ENCODE results near the gene ART5. TPM values are rescaled to one million over a fixed set of nuclear protein-coding genes. Genes with fewer than 3 reads are reported as not detected.

ART5 gene
- polyA plus RNA-seq, 3 donors, result not detected

DNA sequence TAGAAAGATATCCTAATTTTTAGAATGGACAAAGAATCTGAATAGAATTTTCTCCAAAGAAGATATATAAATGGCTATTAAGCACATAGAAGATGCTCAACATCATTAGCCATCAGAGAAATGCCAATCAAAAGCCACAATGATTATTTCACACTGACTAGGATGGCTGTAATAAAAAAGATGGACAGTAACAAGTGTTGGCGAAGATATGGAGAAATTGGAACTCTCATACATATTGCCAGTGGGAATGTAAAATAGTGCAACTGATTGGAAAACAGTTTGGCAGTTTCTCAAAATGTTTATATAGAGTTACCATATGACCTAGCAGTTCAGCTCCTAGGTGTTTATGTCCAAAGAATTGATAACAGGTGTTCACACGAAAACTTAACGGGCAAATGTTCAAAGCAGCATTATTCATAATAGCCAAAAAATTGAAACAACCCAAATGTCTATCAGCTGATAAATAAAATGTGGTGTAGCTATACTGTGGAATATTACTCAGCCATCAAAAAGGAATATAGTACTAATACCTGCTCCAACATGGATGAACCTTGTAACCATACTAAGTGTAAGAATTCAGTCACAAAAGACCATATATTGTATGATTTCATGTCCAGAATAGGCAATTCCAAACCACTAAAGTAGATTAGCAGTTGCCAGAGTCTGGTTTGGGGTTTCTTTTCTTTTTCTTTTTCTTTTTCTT lies 29.7 kb downstream of the ART5 start:
- H3K4me1 Mint-ChIP-seq, result peaks cover 17% of the 10 kb centered on the region
- Histone ChIP-seq H3K27ac (ENCODE audit: low read depth in 1 of 2, low read length in 2 of 2) (no peak overlapping the region), H3K27me3 (ENCODE audit: control insufficient read depth in 2 of 2, insufficient read depth in 2 of 2, low read length in 2 of 2) (no peaks in the 10 kb centered on the region), H4K20me1 (ENCODE audit: insufficient read depth, low read length) (no peaks in the 10 kb centered on the region), H3K9me3 (replicated peaks in 1 of 2; ENCODE audit: control insufficient read depth in 1 of 2, insufficient read depth in 1 of 2, low read length in 2 of 2) (no peaks in the 10 kb centered on the region), H3K4me1 (ENCODE audit: control insufficient read depth in 1 of 2, insufficient read depth in 2 of 2, low read length in 2 of 2) (peaks cover 20 to 22% of the 10 kb centered on the region in 2 donors), H3K9ac (ENCODE audit: insufficient read depth, low read length, poor library complexity, severe bottlenecking) (no peak overlapping the region), H3K79me2 (ENCODE audit: insufficient read depth, low read length) (no peaks in the 10 kb centered on the region), H2AFZ (ENCODE audit: insufficient read depth, low read depth, low read length, poor library complexity, severe bottlenecking) (no peak overlapping the region), H3K4me3 (replicated peaks in 1 of 3; ENCODE audit: low read depth in 2 of 3, low read length in 3 of 3) (no peak overlapping the region), H3K36me3 (replicated peaks in 1 of 2; ENCODE audit: control insufficient read depth in 1 of 2, insufficient read depth in 2 of 2, low read length in 2 of 2) (no peaks in the 10 kb centered on the region), H3K4me2 (replicated peaks; ENCODE audit: extremely low read depth, low read length, poor library complexity, severe bottlenecking) (no peak overlapping the region)
- peaks cover 0 to 2% of the 10 kb centered on the region in 2 donors for H3K36me3 Mint-ChIP-seq
- peaks cover 4 to 13% (median 7%) of the 10 kb centered on the region in 3 donors for H3K27me3 Mint-ChIP-seq (ENCODE audit: low read depth in 3 of 3)
- no CpG with 5 or more reads among the region's 3 CpGs for WGBS (ENCODE audit: insufficient coverage)
- intact Hi-C loops (cut with micrococcal nuclease), result no loop called here
- no peak overlapping the region for H3K4me3 Mint-ChIP-seq
- H3K27ac Mint-ChIP-seq, result no peak overlapping the region
- DNase-seq, result no peak
- TF ChIP-seq, protein P1, sequence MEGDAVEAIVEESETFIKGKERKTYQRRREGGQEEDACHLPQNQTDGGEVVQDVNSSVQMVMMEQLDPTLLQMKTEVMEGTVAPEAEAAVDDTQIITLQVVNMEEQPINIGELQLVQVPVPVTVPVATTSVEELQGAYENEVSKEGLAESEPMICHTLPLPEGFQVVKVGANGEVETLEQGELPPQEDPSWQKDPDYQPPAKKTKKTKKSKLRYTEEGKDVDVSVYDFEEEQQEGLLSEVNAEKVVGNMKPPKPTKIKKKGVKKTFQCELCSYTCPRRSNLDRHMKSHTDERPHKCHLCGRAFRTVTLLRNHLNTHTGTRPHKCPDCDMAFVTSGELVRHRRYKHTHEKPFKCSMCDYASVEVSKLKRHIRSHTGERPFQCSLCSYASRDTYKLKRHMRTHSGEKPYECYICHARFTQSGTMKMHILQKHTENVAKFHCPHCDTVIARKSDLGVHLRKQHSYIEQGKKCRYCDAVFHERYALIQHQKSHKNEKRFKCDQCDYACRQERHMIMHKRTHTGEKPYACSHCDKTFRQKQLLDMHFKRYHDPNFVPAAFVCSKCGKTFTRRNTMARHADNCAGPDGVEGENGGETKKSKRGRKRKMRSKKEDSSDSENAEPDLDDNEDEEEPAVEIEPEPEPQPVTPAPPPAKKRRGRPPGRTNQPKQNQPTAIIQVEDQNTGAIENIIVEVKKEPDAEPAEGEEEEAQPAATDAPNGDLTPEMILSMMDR (IDR thresholded peaks at IDR 0.05), result no peak
- peaks cover 0 to 4% (median 0%) of the 10 kb centered on the region in 7 donors for H3K9me3 Mint-ChIP-seq

DNA sequence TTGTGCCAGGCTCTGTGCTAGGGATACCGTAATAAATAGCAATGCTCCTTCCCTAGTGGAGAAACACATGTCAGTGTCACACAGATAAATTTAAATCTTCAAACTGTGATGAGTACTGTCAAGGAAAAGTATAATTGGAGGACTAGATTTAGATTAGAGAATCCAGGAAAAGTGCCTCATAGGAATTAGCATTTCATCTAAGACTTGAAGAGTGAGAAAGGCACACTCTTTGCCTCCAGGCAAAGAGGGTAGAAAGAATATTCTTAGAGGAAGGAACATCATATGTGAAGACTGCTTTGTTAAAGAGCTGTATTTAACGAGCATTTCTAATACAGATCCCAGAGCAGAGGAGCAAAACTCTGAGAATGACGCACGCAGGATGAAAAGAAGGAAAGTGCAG lies 30.9 kb downstream of the ART5 start:
- H3K27ac ChIP-seq (ENCODE audit: low read depth in 1 of 2, low read length in 2 of 2), result no peak overlapping the region
- no peak for DNase-seq
- no peak overlapping the region for H3K4me2 ChIP-seq (replicated peaks; ENCODE audit: extremely low read depth, low read length, poor library complexity, severe bottlenecking)
- no peaks in the 10 kb centered on the region for H3K36me3 ChIP-seq (replicated peaks in 1 of 2; ENCODE audit: control insufficient read depth in 1 of 2, insufficient read depth in 2 of 2, low read length in 2 of 2)
- no peaks in the 10 kb centered on the region for H4K20me1 ChIP-seq (ENCODE audit: insufficient read depth, low read length)
- Mint-ChIP-seq H3K36me3 (peaks cover 0 to 2% of the 10 kb centered on the region in 2 donors), H3K4me3 (no peak overlapping the region), H3K27me3 (ENCODE audit: low read depth in 3 of 3) (peaks cover 2 to 7% (median 6%) of the 10 kb centered on the region in 3 donors), H3K27ac (no peak overlapping the region), H3K4me1 (peaks cover 17% of the 10 kb centered on the region), H3K9me3 (peaks cover 0 to 3% (median 0%) of the 10 kb centered on the region in 7 donors)
- peaks cover 20 to 22% of the 10 kb centered on the region in 2 donors for H3K4me1 ChIP-seq (ENCODE audit: control insufficient read depth in 1 of 2, insufficient read depth in 2 of 2, low read length in 2 of 2)
- H2AFZ ChIP-seq (ENCODE audit: insufficient read depth, low read depth, low read length, poor library complexity, severe bottlenecking), result no peak overlapping the region
- no peak overlapping the region for H3K9ac ChIP-seq (ENCODE audit: insufficient read depth, low read length, poor library complexity, severe bottlenecking)
- WGBS (ENCODE audit: insufficient coverage), result 83% methylated on average over 1 of the region's 4 CpGs
- intact Hi-C loops (cut with micrococcal nuclease), result no loop called here
- H3K4me3 ChIP-seq (replicated peaks in 1 of 3; ENCODE audit: low read depth in 2 of 3, low read length in 3 of 3), result no peak overlapping the region
- TF ChIP-seq, protein P1 (IDR thresholded peaks at IDR 0.05), result no peak
- no peaks in the 10 kb centered on the region for H3K27me3 ChIP-seq (ENCODE audit: control insufficient read depth in 2 of 2, insufficient read depth in 2 of 2, low read length in 2 of 2)
- H3K9me3 ChIP-seq (replicated peaks in 1 of 2; ENCODE audit: control insufficient read depth in 1 of 2, insufficient read depth in 1 of 2, low read length in 2 of 2), result no peaks in the 10 kb centered on the region
- no peaks in the 10 kb centered on the region for H3K79me2 ChIP-seq (ENCODE audit: insufficient read depth, low read length)
